LNCaP clone FGC (cell line): ENCODE measurements around the gene RIPPLY1.

ENCODE experiments used
- DNase-seq: peaks from one replicate; pipeline ENCODE4 v3.0.0-alpha.2; 2011; ENCODE audit warnings: low read depth
- H3K4me3 ChIP-seq: 2 replicates; pipeline ENCODE4 v1.5.1; 2011; ENCODE audit warnings: mild to moderate bottlenecking, low read depth, low read length, control low read depth
- CTCF ChIP-seq: IDR thresholded peaks from 2 replicates; pipeline ENCODE4 v1.5.1; 2012; ENCODE audit warnings: mild to moderate bottlenecking; ENCODE audit not compliant: control insufficient read depth, insufficient read depth; ENCODE audit errors: extremely low read depth

The RIPPLY1 gene

DNA sequence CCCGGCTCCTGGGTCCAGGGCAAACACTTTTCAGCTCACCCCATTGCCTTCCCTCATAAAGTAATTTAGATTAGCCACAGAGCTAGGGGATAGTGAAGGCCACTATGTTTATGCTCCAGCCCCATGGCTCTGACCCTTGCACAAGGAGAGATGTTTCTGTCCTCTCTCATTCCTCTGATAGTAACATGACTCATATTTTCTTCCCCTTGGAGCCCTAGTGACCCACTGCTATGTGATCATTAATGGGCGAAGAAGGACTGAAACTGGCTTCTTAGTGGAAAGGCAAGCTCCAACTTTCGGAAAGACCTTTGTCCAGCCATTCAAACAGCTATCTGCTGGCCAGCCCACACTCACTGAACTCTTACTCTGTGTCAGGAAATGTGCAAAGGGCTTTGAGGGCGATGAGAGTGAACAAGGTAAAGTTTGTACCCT, 29.4 kb upstream of the RIPPLY1 start:
- TF ChIP-seq CTCF: no peak
- no peak overlapping the region for H3K4me3 ChIP-seq
- DNase-seq: no peak

DNA sequence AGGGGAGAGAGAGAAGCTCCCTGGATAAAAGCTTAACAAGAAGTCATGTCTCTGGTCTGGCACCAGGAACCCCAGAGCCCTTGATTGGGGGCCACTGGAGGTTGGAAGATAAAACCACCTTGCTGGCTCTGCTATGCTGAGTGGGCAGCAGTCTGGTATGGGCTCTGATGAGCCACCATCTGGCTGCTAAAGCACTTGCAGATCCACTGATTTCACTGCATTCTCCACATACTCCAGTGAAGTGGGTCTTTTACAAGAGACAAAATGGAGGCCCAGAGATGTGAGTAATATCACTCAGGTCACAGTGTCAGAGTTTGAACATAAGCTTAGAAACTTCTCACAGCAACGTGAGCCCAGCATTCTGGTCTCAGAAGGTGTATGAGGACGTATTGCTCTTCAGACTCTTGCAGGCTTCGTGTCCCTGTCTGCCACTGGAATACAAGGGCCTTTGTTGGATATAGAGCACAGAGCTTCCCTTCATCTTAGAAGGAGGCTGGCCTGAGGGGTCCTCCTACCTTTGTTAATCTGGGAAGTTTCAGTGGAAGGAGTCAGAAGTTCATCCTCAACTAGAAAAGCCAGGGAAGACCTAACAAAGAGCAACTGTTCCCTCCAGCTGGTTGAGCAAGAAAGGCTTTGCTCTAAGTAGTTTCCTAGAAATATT, 28.8 kb upstream of the RIPPLY1 start:
- DNase-seq: no peak
- H3K4me3 ChIP-seq: no peak overlapping the region
- TF ChIP-seq CTCF: no peak

DNA sequence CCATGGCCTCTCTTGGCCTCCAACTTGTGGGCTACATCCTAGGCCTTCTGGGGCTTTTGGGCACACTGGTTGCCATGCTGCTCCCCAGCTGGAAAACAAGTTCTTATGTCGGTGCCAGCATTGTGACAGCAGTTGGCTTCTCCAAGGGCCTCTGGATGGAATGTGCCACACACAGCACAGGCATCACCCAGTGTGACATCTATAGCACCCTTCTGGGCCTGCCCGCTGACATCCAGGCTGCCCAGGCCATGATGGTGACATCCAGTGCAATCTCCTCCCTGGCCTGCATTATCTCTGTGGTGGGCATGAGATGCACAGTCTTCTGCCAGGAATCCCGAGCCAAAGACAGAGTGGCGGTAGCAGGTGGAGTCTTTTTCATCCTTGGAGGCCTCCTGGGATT, 25.1 kb upstream of the RIPPLY1 start:
- no peak for DNase-seq

DNA sequence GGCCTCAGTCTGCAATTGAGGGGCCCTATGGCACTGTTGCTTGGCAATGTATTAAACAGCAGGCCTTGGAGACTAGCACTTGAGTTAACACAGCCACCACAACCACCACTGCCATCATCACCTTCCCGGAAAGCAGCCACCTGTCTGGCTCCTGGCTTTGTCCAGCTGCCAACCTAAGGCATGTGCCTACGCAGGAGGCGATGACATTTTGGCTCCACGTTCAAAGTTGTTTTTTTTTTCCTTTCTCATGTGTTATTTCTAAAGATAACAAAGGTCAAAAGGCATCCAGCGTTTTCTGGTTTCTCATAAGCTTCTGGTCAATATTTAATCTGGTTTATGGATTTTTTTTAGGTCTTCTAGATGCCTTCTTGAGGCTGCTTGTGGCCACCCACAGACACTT, 24.6 kb upstream of the RIPPLY1 start:
- no peak for TF ChIP-seq CTCF
- no peak for DNase-seq
- H3K4me3 ChIP-seq: no peak overlapping the region

More for the DNA sequence above, 25.1 kb upstream of the RIPPLY1 start:
- no peak for TF ChIP-seq CTCF
- H3K4me3 ChIP-seq: no peak overlapping the region

DNA sequence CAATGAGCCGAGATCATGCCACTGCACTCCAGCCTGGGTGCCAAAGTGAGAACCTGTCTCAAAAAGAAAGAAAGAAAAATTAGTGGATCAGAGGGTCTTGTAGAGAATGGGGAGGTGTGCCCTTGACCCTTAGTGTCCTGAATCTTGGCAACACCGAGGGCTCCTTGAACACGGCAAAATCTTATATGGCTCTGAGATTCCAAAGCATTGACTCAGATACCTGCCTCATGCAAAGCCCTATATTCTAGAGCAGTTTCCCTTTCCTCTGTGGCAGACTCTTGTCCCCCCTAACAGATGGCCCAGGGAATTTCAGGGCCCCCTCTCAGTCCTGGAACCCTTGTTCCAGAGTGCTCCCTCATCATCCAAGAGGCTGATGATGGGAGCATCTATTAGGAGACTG, 23.9 kb upstream of the RIPPLY1 start:
- H3K4me3 ChIP-seq: no peak overlapping the region
- no peak for TF ChIP-seq CTCF
- no peak for DNase-seq

- no peak for TF ChIP-seq CTCF
- no peak for DNase-seq
These were observed 18.5 kb upstream of the RIPPLY1 start for GRCh38 chrX:106921637-106922036.

DNA sequence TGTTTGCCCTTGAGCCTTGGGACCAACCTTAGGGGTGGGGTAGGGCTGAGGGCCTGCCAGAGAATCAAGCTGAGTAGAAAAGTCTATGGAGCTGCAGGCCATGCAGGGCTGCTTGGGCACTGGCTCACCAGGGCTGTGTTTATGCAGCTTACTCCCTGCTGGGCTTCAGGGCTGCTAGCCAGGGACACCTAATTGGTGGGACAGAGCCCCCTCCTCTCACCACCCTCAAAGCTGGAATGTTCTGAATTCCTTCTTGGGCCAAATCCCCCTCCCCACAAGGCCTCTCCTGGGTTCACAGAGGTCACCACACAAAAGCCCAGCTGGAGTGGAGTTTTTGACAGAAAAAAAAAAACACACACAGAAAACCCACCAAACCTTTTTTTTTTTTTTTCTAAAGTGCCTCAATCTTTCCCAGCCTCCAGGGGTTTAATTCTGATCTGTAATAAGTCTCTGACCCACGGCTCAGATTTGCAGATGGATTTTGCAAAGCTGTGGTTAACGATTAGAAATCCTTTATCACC, 16.9 kb upstream of the RIPPLY1 start, which contains the start of gene CLDN2:
CLDN2 (plus strand) TSS at position 471 of the 521 bp plus-strand sequence. CDS start 7,827 bp downstream, outside the sequence.
- TF ChIP-seq CTCF: no peak
- no peak for DNase-seq
- no peak within 1 kb of the TSS for H3K4me3 ChIP-seq

More at GRCh38 chrX:106921637-106922036, 18.5 kb upstream of the RIPPLY1 start:
- no peak overlapping the region for H3K4me3 ChIP-seq
